Esophagus (tissue), 2 donors: Measurements from ENCODE around the gene KLF11. TPM values are rescaled to one million over a fixed set of nuclear protein-coding genes. Genes with fewer than 3 reads are reported as not detected.
A peak's percentile ranks its signal among the peaks of the same experiment; 100 is the strongest.

ENCODE experiments used
- H3K27ac ChIP-seq, 2 donors: one replicate each; pipeline ENCODE4 v1.5.1; 2013; ENCODE audit warnings: low read depth in 2 of 2, mild to moderate bottlenecking in 2 of 2, inconsistent platforms in 1 of 2, low read length in 1 of 2, moderate library complexity in 1 of 2
- H3K27me3 ChIP-seq, 2 donors: one replicate each; pipeline ENCODE4 v1.6.1; 2013; ENCODE audit warnings: low read length in 2 of 2, control low read depth in 1 of 2, mild to moderate bottlenecking in 1 of 2; ENCODE audit not compliant: insufficient read depth in 2 of 2, control insufficient read depth in 1 of 2
- H3K36me3 ChIP-seq, 2 donors: one replicate each; pipeline ENCODE4 v1.6.1; 2013; ENCODE audit warnings: low read length in 1 of 2; ENCODE audit not compliant: control insufficient read depth in 2 of 2, insufficient read depth in 2 of 2
- H3K4me1 ChIP-seq, 2 donors: one replicate each; pipeline ENCODE4 v1.6.1; 2013; ENCODE audit warnings: low read length in 1 of 2; ENCODE audit not compliant: control insufficient read depth in 2 of 2, insufficient read depth in 2 of 2
- H3K4me3 ChIP-seq, 2 donors: one replicate each; pipeline ENCODE4 v1.5.1; 2013; ENCODE audit warnings: low read length in 2 of 2, mild to moderate bottlenecking in 2 of 2, low read depth in 1 of 2, moderate library complexity in 1 of 2
- H3K9me3 ChIP-seq, 2 donors: one replicate each; pipeline ENCODE4 v1.6.1; 2013; ENCODE audit warnings: mild to moderate bottlenecking in 2 of 2, low read depth in 1 of 2, low read length in 1 of 2, moderate library complexity in 1 of 2; ENCODE audit not compliant: control insufficient read depth in 2 of 2, insufficient read depth in 1 of 2
- WGBS, 2 donors: extraction: QIAGEN DNeasy Blood & Tissue Kit; methylation state at CpG; one replicate each; pipeline ENCODE4 v1.1.7; 2013; 5-methylcytosine and 5-hydroxymethylcytosine counted together
- polyA plus RNA-seq, 2 donors: library from polyadenylated mRNA; stranded (reverse); fragments of 200-250 nt; gene quantifications; one replicate each; pipeline ENCODE4 v1.2.3, GENCODE V29; 2013
- donor health status: healthy with polysubstance abuse.
- donor health status: Bipolar disorder and iron deficiency.

KLF11 gene
- polyA plus RNA-seq, 2 donors = 1.7 to 4.3 TPM

- H3K4me3 ChIP-seq = peak overlapping the region; percentile 35 to 44
- H3K27ac ChIP-seq = peak overlapping the region; percentile 58 to 66
- H3K4me1 ChIP-seq = peaks cover 0 to 5% of the 10 kb centered on the region in 2 donors
- H3K9me3 ChIP-seq = no peaks in the 10 kb centered on the region
- WGBS, 2 donors = 1 to 2% methylated on average over 43 to 53 of the region's 53 CpGs
- H3K27me3 ChIP-seq = peaks cover 0 to 11% of the 10 kb centered on the region in 2 donors
- H3K36me3 ChIP-seq = no peaks in the 10 kb centered on the region
Measured at GRCh38 chr2:10079266-10079869, 36.0 kb downstream of the KLF11 start.

- no peaks in the 10 kb centered on the region for H3K36me3 ChIP-seq
- H3K27me3 ChIP-seq = peaks cover 0 to 11% of the 10 kb centered on the region in 2 donors
- H3K4me1 ChIP-seq = peaks cover 0 to 5% of the 10 kb centered on the region in 2 donors
- H3K4me3 ChIP-seq = peak within 1 kb of the TSS; percentile 35 to 44
- H3K9me3 ChIP-seq = no peaks in the 10 kb centered on the region
- 1 to 2% methylated on average over 33 to 98 of the region's 98 CpGs for WGBS, 2 donors
- H3K27ac ChIP-seq = peak within 1 kb of the TSS; percentile 54 to 66
Measured at GRCh38 chr2:10079870-10080535, 36.7 kb downstream of the KLF11 start, which contains the start of gene CYS1. Gene CYS1 (minus strand): TSS chr2:10080411. CDS start chr2:10080223, 188 bp downstream.

- Histone ChIP-seq H3K4me1 (peaks cover 0 to 5% of the 10 kb centered on the region in 2 donors), H3K27me3 (peaks cover 0 to 11% of the 10 kb centered on the region in 2 donors), H3K36me3 (no peaks in the 10 kb centered on the region), H3K27ac (peak overlapping the region in 1 of 2 donors; percentile 15), H3K9me3 (no peaks in the 10 kb centered on the region), H3K4me3 (peak overlapping the region in 1 of 2 donors; percentile 44)
- 10 to 11% methylated on average over 39 to 45 of the region's 45 CpGs for whole genome bisulfite sequencing, 2 donors
Measured at GRCh38 chr2:10080536-10081304, 37.4 kb downstream of the KLF11 start.

GRCh38 chr2:10083046-10083445 lies 39.7 kb downstream of the KLF11 start:
- no peak overlapping the region for H3K27ac ChIP-seq
- peaks cover 0 to 11% of the 10 kb centered on the region in 2 donors for H3K27me3 ChIP-seq
- WGBS, 2 donors = 49 to 60% methylated on average over 5 of the region's 5 CpGs

GRCh38 chr2:10083692-10084211 lies 40.4 kb downstream of the KLF11 start:
- no peak overlapping the region for H3K4me3 ChIP-seq
- H3K27me3 ChIP-seq = peaks cover 0 to 11% of the 10 kb centered on the region in 2 donors
- H3K9me3 ChIP-seq = no peaks in the 10 kb centered on the region
- H3K36me3 ChIP-seq = no peaks in the 10 kb centered on the region
- 67 to 70% methylated on average over 13 of the region's 13 CpGs for WGBS, 2 donors
- no peak overlapping the region for H3K27ac ChIP-seq
- H3K4me1 ChIP-seq = peaks cover 0 to 5% of the 10 kb centered on the region in 2 donors

More at GRCh38 chr2:10083046-10083445, 39.7 kb downstream of the KLF11 start:
- peaks cover 0 to 5% of the 10 kb centered on the region in 2 donors for H3K4me1 ChIP-seq
- no peaks in the 10 kb centered on the region for H3K36me3 ChIP-seq
- no peaks in the 10 kb centered on the region for H3K9me3 ChIP-seq
- no peak overlapping the region for H3K4me3 ChIP-seq

GRCh38 chr2:10084223-10084865 lies 41.0 kb downstream of the KLF11 start:
- H3K4me1 ChIP-seq = peaks cover 0 to 5% of the 10 kb centered on the region in 2 donors
- WGBS, 2 donors = 78 to 79% methylated on average over 12 of the region's 12 CpGs
- peaks cover 0 to 11% of the 10 kb centered on the region in 2 donors for H3K27me3 ChIP-seq
- no peak overlapping the region for H3K27ac ChIP-seq
- H3K9me3 ChIP-seq = no peaks in the 10 kb centered on the region
- H3K4me3 ChIP-seq = no peak overlapping the region
- H3K36me3 ChIP-seq = no peaks in the 10 kb centered on the region

- Histone ChIP-seq H3K4me1 (peaks cover 0 to 5% of the 10 kb centered on the region in 2 donors), H3K27ac (no peak overlapping the region), H3K27me3 (peaks cover 0 to 11% of the 10 kb centered on the region in 2 donors), H3K4me3 (no peak overlapping the region), H3K9me3 (no peaks in the 10 kb centered on the region), H3K36me3 (no peaks in the 10 kb centered on the region)
- 68 to 69% methylated on average over 6 of the region's 6 CpGs for WGBS, 2 donors
Measured at GRCh38 chr2:10085043-10085667, 41.8 kb downstream of the KLF11 start.

- H3K36me3 ChIP-seq = no peaks in the 10 kb centered on the region
- H3K4me1 ChIP-seq = no peaks in the 10 kb centered on the region
- peaks cover 0 to 8% of the 10 kb centered on the region in 2 donors for H3K27me3 ChIP-seq
- H3K4me3 ChIP-seq = no peak overlapping the region
- H3K27ac ChIP-seq = no peak overlapping the region
- H3K9me3 ChIP-seq = no peaks in the 10 kb centered on the region
- WGBS, 2 donors = 79 to 93% methylated on average over 11 of the region's 11 CpGs
Measured at GRCh38 chr2:10085668-10086059, 42.3 kb downstream of the KLF11 start.
